Measurements from ENCODE around the gene ISM1.

The ISM1 gene

GRCh38 chr20:13331536-13331935, 110.5 kb downstream of the ISM1 start:
- no peak for TF ChIP-seq CTCF (IDR thresholded peaks at IDR 0.05; ENCODE audit: low read depth, low read length)
- H3K4me3 ChIP-seq (ENCODE audit: low read depth, low read length): no peak overlapping the region

GRCh38 chr20:13333036-13333435, 112.0 kb downstream of the ISM1 start:
- H3K4me3 ChIP-seq (ENCODE audit: low read depth, low read length): no peak overlapping the region
- no peak for TF ChIP-seq CTCF (IDR thresholded peaks at IDR 0.05; ENCODE audit: low read depth, low read length)

GRCh38 chr20:13333793-13334192, 112.7 kb downstream of the ISM1 start:
- no peak overlapping the region for H3K4me3 ChIP-seq (ENCODE audit: low read depth, low read length)
- TF ChIP-seq CTCF (IDR thresholded peaks at IDR 0.05; ENCODE audit: low read depth, low read length): no peak

DNA sequence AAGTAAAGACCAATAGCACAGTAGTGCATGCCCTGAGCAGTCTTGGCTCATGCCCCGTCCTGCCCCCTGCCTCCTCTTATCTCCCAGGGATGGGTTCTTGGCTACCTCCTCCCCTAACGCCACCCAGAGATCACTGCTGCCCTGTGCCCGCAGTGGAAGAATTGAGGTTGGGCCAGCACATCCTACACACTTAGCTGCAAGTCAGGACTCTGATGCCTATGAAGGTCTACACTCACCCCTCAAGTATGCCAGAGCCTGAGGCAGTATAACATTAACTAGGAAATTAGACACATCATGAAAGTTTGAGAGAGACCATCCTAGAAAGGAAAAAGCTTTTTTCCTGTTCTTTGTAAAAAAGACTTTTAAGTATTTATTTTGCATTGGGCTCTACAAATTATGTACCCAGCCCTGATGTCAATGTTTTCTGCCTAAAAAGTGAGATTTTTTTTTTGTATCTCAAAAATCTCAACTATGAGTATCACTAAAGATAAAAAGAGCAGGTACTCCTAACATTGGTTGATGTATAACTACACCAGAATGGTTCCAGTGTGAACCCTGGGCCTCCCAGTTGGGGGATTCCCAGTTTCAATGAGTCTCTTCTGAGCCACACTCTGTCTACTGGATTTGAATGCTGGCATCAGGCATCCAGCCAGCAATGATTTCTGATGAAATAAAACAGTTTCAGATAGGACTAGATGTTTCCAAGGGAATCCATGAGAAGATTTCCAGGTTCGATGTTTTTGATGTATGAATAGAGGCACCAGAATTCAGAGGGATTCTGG, 115.4 kb downstream of the ISM1 start:
- TF ChIP-seq CTCF (IDR thresholded peaks at IDR 0.05; ENCODE audit: low read depth, low read length): no peak

GRCh38 chr20:13337090-13337784, 116.2 kb downstream of the ISM1 start:
- no peak for TF ChIP-seq CTCF (IDR thresholded peaks at IDR 0.05; ENCODE audit: low read depth, low read length)
- H3K4me3 ChIP-seq (ENCODE audit: low read depth, low read length): no peak overlapping the region

More for the DNA sequence above, 115.4 kb downstream of the ISM1 start:
- H3K4me3 ChIP-seq (ENCODE audit: low read depth, low read length): no peak overlapping the region

DNA sequence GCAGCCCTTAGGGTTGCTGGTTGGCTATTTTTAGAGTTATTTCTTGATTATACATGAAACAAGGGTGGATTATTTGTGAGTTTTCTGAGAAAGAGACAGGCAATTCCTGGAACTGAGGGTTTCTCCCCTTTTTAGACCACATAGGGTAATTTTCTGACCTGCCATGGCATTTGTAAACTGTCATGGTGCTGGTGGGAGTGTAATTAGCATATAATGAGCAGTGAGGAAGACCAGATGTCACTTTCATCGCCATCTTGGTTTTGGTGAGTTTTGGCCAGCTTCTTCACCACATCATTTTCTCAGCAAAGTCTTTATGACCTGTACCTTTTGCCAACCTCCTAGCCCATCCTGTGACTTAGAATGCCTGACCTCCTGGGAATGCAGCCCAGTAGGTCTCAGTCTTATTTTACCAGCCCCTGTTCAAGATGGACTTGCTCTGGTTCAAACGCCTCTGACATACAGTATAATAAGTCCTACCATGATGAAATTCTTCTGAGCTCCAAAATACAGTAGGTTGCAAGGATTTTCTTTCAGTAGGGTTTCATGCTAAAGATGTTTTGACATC, 117.1 kb downstream of the ISM1 start:
- TF ChIP-seq CTCF (IDR thresholded peaks at IDR 0.05; ENCODE audit: low read depth, low read length): no peak
- H3K4me3 ChIP-seq (ENCODE audit: low read depth, low read length): no peak overlapping the region

DNA sequence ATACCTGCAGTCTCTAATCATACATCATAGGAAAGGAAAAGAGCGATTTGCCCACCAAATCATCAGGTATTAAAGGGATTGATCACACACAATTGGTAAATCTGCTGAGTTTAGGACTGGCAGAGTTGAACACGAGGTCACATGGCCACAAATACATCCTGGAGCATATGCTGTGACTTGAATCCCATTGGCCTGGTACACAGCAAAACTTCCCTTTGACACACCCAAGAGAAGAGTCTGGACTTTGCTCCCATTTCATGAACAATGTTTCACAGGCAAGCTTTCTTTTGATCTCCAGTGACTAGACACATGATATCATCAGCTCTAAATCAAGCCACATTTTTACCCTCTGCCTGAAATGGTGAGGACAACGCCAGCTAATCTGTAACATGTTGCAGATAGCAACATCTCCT, 117.9 kb downstream of the ISM1 start:
- no peak overlapping the region for H3K4me3 ChIP-seq (ENCODE audit: low read depth, low read length)
- TF ChIP-seq CTCF (IDR thresholded peaks at IDR 0.05; ENCODE audit: low read depth, low read length): no peak

Measured in WI38 (cell line).